ENCODE results near the gene PTBP3.

PTBP3 gene

GRCh38 chr9:112334432-112334841, 1.0 kb upstream of the PTBP3 start:
- peak overlapping the region; percentile 42 for H3K27ac ChIP-seq (ENCODE audit: low read length, poor library complexity, severe bottlenecking)
- H3K14ac ChIP-seq (ENCODE audit: low read length in 2 of 2) = no peak overlapping the region
- H3K9me3 ChIP-seq (ENCODE audit: control insufficient read depth, low read length) = no peaks in the 10 kb centered on the region
- H3K23ac ChIP-seq (ENCODE audit: low read length in 2 of 2) = no peak overlapping the region
- 7% methylated on average over 6 of the region's 8 CpGs for WGBS
- no peak overlapping the region for H2AFZ ChIP-seq (ENCODE audit: low read depth, low read length)
- no peak overlapping the region for H4K8ac ChIP-seq (ENCODE audit: low read length)
- H3K4me1 ChIP-seq (ENCODE audit: control insufficient read depth, insufficient read depth, low read depth, low read length) = peaks cover 2% of the 10 kb centered on the region
- no peak overlapping the region for H2BK5ac ChIP-seq (ENCODE audit: low read depth, low read length, poor library complexity, severe bottlenecking)
- H3K4ac ChIP-seq (ENCODE audit: low read depth in 1 of 2, low read length in 2 of 2) = no peak overlapping the region
- no peak overlapping the region for H3K4me2 ChIP-seq (ENCODE audit: low read length, poor library complexity, severe bottlenecking)
- no peak overlapping the region for H4K91ac ChIP-seq (ENCODE audit: low read length)
- no peaks in the 10 kb centered on the region for H3K36me3 ChIP-seq (ENCODE audit: control insufficient read depth in 1 of 2, insufficient read depth in 2 of 2, low read depth in 1 of 2, low read length in 2 of 2)
- peak overlapping the region in 1 of 2 experiments; percentile 94 for H3K4me3 ChIP-seq (ENCODE audit: insufficient read depth in 1 of 2, low read depth in 1 of 2, low read length in 2 of 2)
- H2BK120ac ChIP-seq (ENCODE audit: low read depth, low read length) = no peak overlapping the region
- H3K79me1 ChIP-seq (replicated peaks; ENCODE audit: low read length, poor library complexity, severe bottlenecking) = no peaks in the 10 kb centered on the region
- H2BK12ac ChIP-seq (ENCODE audit: low read length in 2 of 2) = no peak overlapping the region
- H2BK15ac ChIP-seq (ENCODE audit: low read depth, poor library complexity, severe bottlenecking) = no peak overlapping the region
- H3K18ac ChIP-seq (ENCODE audit: low read depth in 1 of 2, low read length in 2 of 2) = no peak overlapping the region
- H2AK5ac ChIP-seq (ENCODE audit: low read length, severe bottlenecking) = no peak overlapping the region
- H3K27me3 ChIP-seq (ENCODE audit: control insufficient read depth in 1 of 2, insufficient read depth in 1 of 2, low read length in 2 of 2) = no peaks in the 10 kb centered on the region
- peak overlapping the region; percentile 96 for H3K9ac ChIP-seq (ENCODE audit: low read length)
- DNase-seq = peak; percentile 49

- H3K14ac ChIP-seq (ENCODE audit: low read length in 2 of 2) = no peak overlapping the region
- peak overlapping the region in 1 of 2 experiments; percentile 89 for H3K23ac ChIP-seq (ENCODE audit: low read length in 2 of 2)
- H3K4ac ChIP-seq (ENCODE audit: low read depth in 1 of 2, low read length in 2 of 2) = peak overlapping the region in 1 of 2 experiments; percentile 92
- H2BK5ac ChIP-seq (ENCODE audit: low read depth, low read length, poor library complexity, severe bottlenecking) = peak overlapping the region; percentile 19
- peaks cover 2% of the 10 kb centered on the region for H3K4me1 ChIP-seq (ENCODE audit: control insufficient read depth, insufficient read depth, low read depth, low read length)
- no peaks in the 10 kb centered on the region for H3K79me1 ChIP-seq (replicated peaks; ENCODE audit: low read length, poor library complexity, severe bottlenecking)
- peak overlapping the region; percentile 91 for H2AFZ ChIP-seq (ENCODE audit: low read depth, low read length)
- peak overlapping the region; percentile 96 for H3K9ac ChIP-seq (ENCODE audit: low read length)
- no peaks in the 10 kb centered on the region for H3K9me3 ChIP-seq (ENCODE audit: control insufficient read depth, low read length)
- no peaks in the 10 kb centered on the region for H3K27me3 ChIP-seq (ENCODE audit: control insufficient read depth in 1 of 2, insufficient read depth in 1 of 2, low read length in 2 of 2)
- peak; percentile 95 for DNase-seq
- H2BK120ac ChIP-seq (ENCODE audit: low read depth, low read length) = no peak overlapping the region
- peak overlapping the region in 1 of 2 experiments; percentile 83 for H2BK12ac ChIP-seq (ENCODE audit: low read length in 2 of 2)
- H3K4me3 ChIP-seq (ENCODE audit: insufficient read depth in 1 of 2, low read depth in 1 of 2, low read length in 2 of 2) = peak overlapping the region; percentile 95 to 99
- H4K91ac ChIP-seq (ENCODE audit: low read length) = peak overlapping the region; percentile 8
- peak overlapping the region; percentile 88 for H3K27ac ChIP-seq (ENCODE audit: low read length, poor library complexity, severe bottlenecking)
- H3K4me2 ChIP-seq (ENCODE audit: low read length, poor library complexity, severe bottlenecking) = peak overlapping the region; percentile 43
- peak overlapping the region; percentile 30 for H4K8ac ChIP-seq (ENCODE audit: low read length)
- under 1% methylated on average over 50 of the region's 72 CpGs for WGBS
- H3K18ac ChIP-seq (ENCODE audit: low read depth in 1 of 2, low read length in 2 of 2) = peak overlapping the region; percentile 17 to 52
- H2AK5ac ChIP-seq (ENCODE audit: low read length, severe bottlenecking) = no peak overlapping the region
- no peak overlapping the region for H2BK15ac ChIP-seq (ENCODE audit: low read depth, poor library complexity, severe bottlenecking)
- no peaks in the 10 kb centered on the region for H3K36me3 ChIP-seq (ENCODE audit: control insufficient read depth in 1 of 2, insufficient read depth in 2 of 2, low read depth in 1 of 2, low read length in 2 of 2)
Measured at GRCh38 chr9:112333639-112334431, 416 bp upstream of the PTBP3 start.

- DNase-seq = no peak
- Histone ChIP-seq H2BK15ac (ENCODE audit: low read depth, poor library complexity, severe bottlenecking) (peak overlapping the region; percentile 80), H2AFZ (ENCODE audit: low read depth, low read length) (peak overlapping the region; percentile 82), H4K91ac (ENCODE audit: low read length) (peak overlapping the region; percentile 47), H3K4me1 (ENCODE audit: control insufficient read depth, insufficient read depth, low read depth, low read length) (no peaks in the 10 kb centered on the region), H2BK5ac (ENCODE audit: low read depth, low read length, poor library complexity, severe bottlenecking) (peak overlapping the region; percentile 90), H2BK12ac (ENCODE audit: low read length in 2 of 2) (peak overlapping the region in 1 of 2 experiments; percentile 25), H3K23ac (ENCODE audit: low read length in 2 of 2) (no peak overlapping the region), H3K4me3 (ENCODE audit: insufficient read depth in 1 of 2, low read depth in 1 of 2, low read length in 2 of 2) (peak overlapping the region; percentile 95 to 99), H3K9me3 (ENCODE audit: control insufficient read depth, low read length) (no peaks in the 10 kb centered on the region), H3K14ac (ENCODE audit: low read length in 2 of 2) (peak overlapping the region in 1 of 2 experiments; percentile 88), H4K8ac (ENCODE audit: low read length) (peak overlapping the region; percentile 83), H2BK120ac (ENCODE audit: low read depth, low read length) (no peak overlapping the region), H3K18ac (ENCODE audit: low read depth in 1 of 2, low read length in 2 of 2) (peak overlapping the region; percentile 95 to 100), H3K4me2 (ENCODE audit: low read length, poor library complexity, severe bottlenecking) (peak overlapping the region; percentile 57), H3K27me3 (ENCODE audit: control insufficient read depth in 1 of 2, insufficient read depth in 1 of 2, low read length in 2 of 2) (no peaks in the 10 kb centered on the region), H2AK5ac (ENCODE audit: low read length, severe bottlenecking) (no peak overlapping the region), H3K9ac (ENCODE audit: low read length) (peak overlapping the region; percentile 96), H3K4ac (ENCODE audit: low read depth in 1 of 2, low read length in 2 of 2) (peak overlapping the region in 1 of 2 experiments; percentile 100), H3K27ac (ENCODE audit: low read length, poor library complexity, severe bottlenecking) (peak overlapping the region; percentile 76), H3K36me3 (ENCODE audit: control insufficient read depth in 1 of 2, insufficient read depth in 2 of 2, low read depth in 1 of 2, low read length in 2 of 2) (no peaks in the 10 kb centered on the region), H3K79me1 (replicated peaks; ENCODE audit: low read length, poor library complexity, severe bottlenecking) (no peaks in the 10 kb centered on the region)
- WGBS = under 1% methylated on average over 14 of the region's 19 CpGs
Measured at GRCh38 chr9:112332674-112332976, 794 bp downstream of the PTBP3 start.

DNA sequence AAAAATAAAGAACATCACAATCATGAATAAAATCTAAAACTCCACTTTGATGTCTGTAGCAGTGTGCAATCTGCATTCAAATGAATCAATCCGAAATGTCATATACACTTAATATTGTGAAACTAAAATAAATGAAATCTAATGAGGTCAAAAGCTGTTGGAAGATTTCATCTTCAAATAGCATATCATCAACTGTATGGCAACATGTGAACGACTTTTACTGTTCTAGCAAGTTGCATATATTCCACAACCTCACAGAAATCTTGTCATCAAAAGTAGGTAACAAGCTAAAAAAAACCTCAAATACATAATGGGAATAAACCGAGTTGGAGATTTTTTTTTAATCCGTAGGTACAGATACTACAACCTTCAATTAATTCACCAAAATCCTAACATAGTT, 1.2 kb downstream of the PTBP3 start:
- Histone ChIP-seq H2BK15ac (ENCODE audit: low read depth, poor library complexity, severe bottlenecking) (no peak overlapping the region), H3K23ac (ENCODE audit: low read length in 2 of 2) (no peak overlapping the region), H3K27me3 (ENCODE audit: control insufficient read depth in 1 of 2, insufficient read depth in 1 of 2, low read length in 2 of 2) (no peaks in the 10 kb centered on the region), H3K4me1 (ENCODE audit: control insufficient read depth, insufficient read depth, low read depth, low read length) (peaks cover 2% of the 10 kb centered on the region), H3K9ac (ENCODE audit: low read length) (peak overlapping the region; percentile 96), H4K91ac (ENCODE audit: low read length) (no peak overlapping the region), H3K4me3 (ENCODE audit: insufficient read depth in 1 of 2, low read depth in 1 of 2, low read length in 2 of 2) (peak overlapping the region in 1 of 2 experiments; percentile 95), H3K36me3 (ENCODE audit: control insufficient read depth in 1 of 2, insufficient read depth in 2 of 2, low read depth in 1 of 2, low read length in 2 of 2) (no peaks in the 10 kb centered on the region), H3K27ac (ENCODE audit: low read length, poor library complexity, severe bottlenecking) (no peak overlapping the region), H2BK5ac (ENCODE audit: low read depth, low read length, poor library complexity, severe bottlenecking) (no peak overlapping the region), H3K4me2 (ENCODE audit: low read length, poor library complexity, severe bottlenecking) (no peak overlapping the region), H3K14ac (ENCODE audit: low read length in 2 of 2) (no peak overlapping the region), H2AK5ac (ENCODE audit: low read length, severe bottlenecking) (no peak overlapping the region), H2BK120ac (ENCODE audit: low read depth, low read length) (no peak overlapping the region), H2AFZ (ENCODE audit: low read depth, low read length) (no peak overlapping the region), H2BK12ac (ENCODE audit: low read length in 2 of 2) (no peak overlapping the region), H3K79me1 (replicated peaks; ENCODE audit: low read length, poor library complexity, severe bottlenecking) (no peaks in the 10 kb centered on the region), H4K8ac (ENCODE audit: low read length) (no peak overlapping the region), H3K9me3 (ENCODE audit: control insufficient read depth, low read length) (no peaks in the 10 kb centered on the region), H3K4ac (ENCODE audit: low read depth in 1 of 2, low read length in 2 of 2) (no peak overlapping the region), H3K18ac (ENCODE audit: low read depth in 1 of 2, low read length in 2 of 2) (no peak overlapping the region)
- 3% methylated on average over 3 of the region's 4 CpGs for WGBS
- peak; percentile 35 for DNase-seq
